CD14-positive monocyte (primary cell): Measurements from ENCODE around the gene CLN6. TPM values are rescaled to one million over a fixed set of nuclear protein-coding genes. Genes with fewer than 3 reads are reported as not detected.

Source experiments
- DNase-seq, 3 donors: peaks; one replicate each; pipeline ENCODE4 v3.0.0-alpha.2; 2011 to 2022
- H2AFZ ChIP-seq: 2 replicates; pipeline ENCODE4 v1.6.0; 2012; ENCODE audit warnings: mild to moderate bottlenecking, low read depth, low read length, inconsistent platforms; ENCODE audit not compliant: insufficient read depth, poor library complexity, severe bottlenecking
- H3K27ac ChIP-seq, 2 donors: 1 replicate in 1 of 2; 2 replicates in 1 of 2; pipeline ENCODE4 v1.5.1; 2012 to 2013; ENCODE audit warnings: low read length in 2 of 2, control low read depth in 1 of 2, inconsistent platforms in 1 of 2, low read depth in 1 of 2, mild to moderate bottlenecking in 1 of 2
- H3K27me3 ChIP-seq, 2 donors: one replicate each; pipeline versions ENCODE4 v1.6.0 to v1.6.1; 2011 to 2013; ENCODE audit warnings: low read length in 2 of 2; ENCODE audit not compliant: control insufficient read depth in 2 of 2, insufficient read depth in 2 of 2
- H3K36me3 ChIP-seq, 2 donors: replicated peaks in 1 of 2; 1 replicate in 1 of 2; 2 replicates in 1 of 2; pipeline versions ENCODE4 v1.5.1 to v1.6.1; 2012 to 2013; ENCODE audit warnings: low read length in 2 of 2, control low read depth in 1 of 2, inconsistent platforms in 1 of 2, mild to moderate bottlenecking in 1 of 2; ENCODE audit not compliant: insufficient read depth in 2 of 2, control insufficient read depth in 1 of 2
- H3K4me1 ChIP-seq, 2 donors: 1 replicate in 1 of 2; 2 replicates in 1 of 2; pipeline versions ENCODE4 v1.5.1 to v1.6.1; 2012 to 2013; ENCODE audit warnings: low read length in 2 of 2, control low read depth in 1 of 2, inconsistent platforms in 1 of 2, mild to moderate bottlenecking in 1 of 2, moderate library complexity in 1 of 2; ENCODE audit not compliant: insufficient read depth in 2 of 2, control insufficient read depth in 1 of 2
- H3K4me2 ChIP-seq: replicated peaks from 2 replicates; pipeline ENCODE3; 2012; ENCODE audit warnings: low read length, moderate library complexity, mild to moderate bottlenecking; ENCODE audit not compliant: poor library complexity, severe bottlenecking; ENCODE audit errors: extremely low read depth
- H3K4me3 ChIP-seq, 3 experiments: fragments of 200-600 bp in 1 of 3; sonication (generic) in 1 of 3; replicated peaks in 1 of 3; 1 replicate in 2 of 3; 2 replicates in 1 of 3; pipeline ENCODE4 v1.5.1; 2011 to 2013; ENCODE audit warnings: low read length in 3 of 3, mild to moderate bottlenecking in 3 of 3, control low read depth in 2 of 3, low read depth in 2 of 3, inconsistent platforms in 1 of 3, moderate library complexity in 1 of 3
- H3K79me2 ChIP-seq: 2 replicates; pipeline ENCODE4 v1.6.0; 2012; ENCODE audit warnings: mild to moderate bottlenecking, control low read depth, inconsistent platforms, low read length, moderate library complexity; ENCODE audit not compliant: insufficient read depth
- H3K9ac ChIP-seq: 2 replicates; pipeline ENCODE4 v1.6.0; 2017; ENCODE audit warnings: low read length, mild to moderate bottlenecking; ENCODE audit not compliant: insufficient read depth, poor library complexity, severe bottlenecking
- H3K9me3 ChIP-seq, 2 donors: replicated peaks in 1 of 2; 1 replicate in 1 of 2; 2 replicates in 1 of 2; pipeline versions ENCODE4 v1.5.1 to v1.6.1; 2012 to 2013; ENCODE audit warnings: low read length in 2 of 2, control low read depth in 1 of 2; ENCODE audit not compliant: control insufficient read depth in 1 of 2, insufficient read depth in 1 of 2
- H4K20me1 ChIP-seq: 2 replicates; pipeline ENCODE4 v1.6.0; 2012; ENCODE audit warnings: mild to moderate bottlenecking, low read length, control low read depth, moderate library complexity; ENCODE audit not compliant: insufficient read depth
- H3K27ac Mint-ChIP-seq, 7 donors: one replicate each; pipeline ENCODE4 v1.8.0; 2020; ENCODE audit warnings: mild to moderate bottlenecking in 7 of 7, mixed read lengths in 7 of 7, moderate library complexity in 6 of 7, inconsistent platforms in 2 of 7
- H3K27me3 Mint-ChIP-seq, 3 donors: one replicate each; pipeline ENCODE4 v1.8.0; 2021 to 2022; ENCODE audit warnings: low read depth in 3 of 3, mild to moderate bottlenecking in 3 of 3, mixed read lengths in 3 of 3, moderate library complexity in 3 of 3, inconsistent platforms in 1 of 3
- H3K36me3 Mint-ChIP-seq, 2 donors: one replicate each; pipeline ENCODE4 v1.8.0; 2020; ENCODE audit warnings: mixed read lengths in 2 of 2, inconsistent platforms in 1 of 2, mild to moderate bottlenecking in 1 of 2
- H3K4me1 Mint-ChIP-seq: one replicate; pipeline ENCODE4 v1.8.0; 2020; ENCODE audit warnings: mild to moderate bottlenecking, mixed read lengths
- H3K4me3 Mint-ChIP-seq, 2 donors: one replicate each; pipeline ENCODE4 v1.8.0; 2020; ENCODE audit warnings: mild to moderate bottlenecking in 2 of 2, mixed read lengths in 2 of 2, moderate library complexity in 1 of 2
- H3K9me3 Mint-ChIP-seq, 7 donors: one replicate each; pipeline ENCODE4 v1.8.0; 2020 to 2022; ENCODE audit warnings: mixed read lengths in 7 of 7, mild to moderate bottlenecking in 6 of 7, moderate library complexity in 6 of 7, inconsistent platforms in 2 of 7
- WGBS: methylation state at CpG from one replicate; pipeline ENCODE4 v1.1.5; 2013; ENCODE audit warnings: missing lambda C conversion rate; ENCODE audit not compliant: insufficient coverage; 5-methylcytosine and 5-hydroxymethylcytosine counted together
- intact Hi-C, 2 donors: fragments of 100-400 bp; cut with micrococcal nuclease; formaldehyde crosslinking; loops; one replicate each; pipeline versions ENCODE4 v1.15.0 to v1.15.1; 2023
- polyA plus RNA-seq, 3 donors: library from polyadenylated mRNA; depleted of rRNA in 1 of 3; unstranded in 2 of 3; stranded (reverse) in 1 of 3; fragments of 300-500 nt in 2 of 3; fragments of >200 nt in 1 of 3; fragmentation: Illumina TruSeq in 2 of 3; gene quantifications; 1 replicate in 2 of 3; 2 replicates in 1 of 3; pipeline ENCODE4 v1.2.3, GENCODE V29; 2012 to 2021
- TF ChIP-seq, protein P1 (sequence below): fragments of 200-600 bp; IDR thresholded peaks from one replicate; pipeline ENCODE4 v1.8.0; 2022; ENCODE audit warnings: antibody characterized with exemption, mild to moderate bottlenecking

Gene CLN6
- polyA plus RNA-seq, 3 donors = 3.4 to 37.6 (median 4.2) TPM

DNA sequence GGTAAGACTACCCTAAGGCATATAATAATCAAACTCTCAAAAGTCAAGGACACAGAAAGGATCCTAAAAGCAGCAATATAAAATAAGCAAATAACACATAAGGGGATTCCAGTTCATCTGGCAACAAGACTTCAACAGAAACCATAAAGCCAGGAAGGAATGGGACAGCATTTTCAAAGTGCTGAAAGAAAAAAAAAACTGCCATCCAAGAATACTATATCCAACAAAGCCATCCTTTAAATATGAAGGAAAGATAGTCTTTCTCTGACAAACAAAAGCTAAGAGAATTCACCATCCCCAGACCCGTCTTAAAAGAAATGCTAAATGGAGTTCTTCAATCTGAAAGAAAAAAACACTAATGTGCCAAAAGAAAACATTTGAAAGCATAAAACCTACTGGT is 14.7 kb upstream of the CLN6 start:
- Histone ChIP-seq H3K27me3 (no peaks in the 10 kb centered on the region), H3K9ac (no peak overlapping the region), H3K4me3 (no peak overlapping the region), H3K4me1 (peaks cover 9 to 12% of the 10 kb centered on the region in 2 donors), H3K36me3 (no peaks in the 10 kb centered on the region), H3K79me2 (no peaks in the 10 kb centered on the region), H3K27ac (no peak overlapping the region), H4K20me1 (no peaks in the 10 kb centered on the region), H3K4me2 (no peak overlapping the region), H3K9me3 (peaks cover 10 to 17% of the 10 kb centered on the region in 2 donors), H2AFZ (no peak overlapping the region)
- peaks cover 11 to 27% (median 21%) of the 10 kb centered on the region in 7 donors for H3K9me3 Mint-ChIP-seq
- TF ChIP-seq, protein P1, sequence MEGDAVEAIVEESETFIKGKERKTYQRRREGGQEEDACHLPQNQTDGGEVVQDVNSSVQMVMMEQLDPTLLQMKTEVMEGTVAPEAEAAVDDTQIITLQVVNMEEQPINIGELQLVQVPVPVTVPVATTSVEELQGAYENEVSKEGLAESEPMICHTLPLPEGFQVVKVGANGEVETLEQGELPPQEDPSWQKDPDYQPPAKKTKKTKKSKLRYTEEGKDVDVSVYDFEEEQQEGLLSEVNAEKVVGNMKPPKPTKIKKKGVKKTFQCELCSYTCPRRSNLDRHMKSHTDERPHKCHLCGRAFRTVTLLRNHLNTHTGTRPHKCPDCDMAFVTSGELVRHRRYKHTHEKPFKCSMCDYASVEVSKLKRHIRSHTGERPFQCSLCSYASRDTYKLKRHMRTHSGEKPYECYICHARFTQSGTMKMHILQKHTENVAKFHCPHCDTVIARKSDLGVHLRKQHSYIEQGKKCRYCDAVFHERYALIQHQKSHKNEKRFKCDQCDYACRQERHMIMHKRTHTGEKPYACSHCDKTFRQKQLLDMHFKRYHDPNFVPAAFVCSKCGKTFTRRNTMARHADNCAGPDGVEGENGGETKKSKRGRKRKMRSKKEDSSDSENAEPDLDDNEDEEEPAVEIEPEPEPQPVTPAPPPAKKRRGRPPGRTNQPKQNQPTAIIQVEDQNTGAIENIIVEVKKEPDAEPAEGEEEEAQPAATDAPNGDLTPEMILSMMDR = no peak
- peaks cover 9% of the 10 kb centered on the region for H3K4me1 Mint-ChIP-seq
- WGBS = no CpG with 5 or more reads among the region's 1 CpG
- H3K4me3 Mint-ChIP-seq = no peak overlapping the region
- no peak overlapping the region for H3K27ac Mint-ChIP-seq
- H3K36me3 Mint-ChIP-seq = peaks cover 3% of the 10 kb centered on the region in 2 donors
- H3K27me3 Mint-ChIP-seq = peaks cover 0 to 2% (median 2%) of the 10 kb centered on the region in 3 donors
- no peak for DNase-seq
- intact Hi-C loops = no loop called here

DNA sequence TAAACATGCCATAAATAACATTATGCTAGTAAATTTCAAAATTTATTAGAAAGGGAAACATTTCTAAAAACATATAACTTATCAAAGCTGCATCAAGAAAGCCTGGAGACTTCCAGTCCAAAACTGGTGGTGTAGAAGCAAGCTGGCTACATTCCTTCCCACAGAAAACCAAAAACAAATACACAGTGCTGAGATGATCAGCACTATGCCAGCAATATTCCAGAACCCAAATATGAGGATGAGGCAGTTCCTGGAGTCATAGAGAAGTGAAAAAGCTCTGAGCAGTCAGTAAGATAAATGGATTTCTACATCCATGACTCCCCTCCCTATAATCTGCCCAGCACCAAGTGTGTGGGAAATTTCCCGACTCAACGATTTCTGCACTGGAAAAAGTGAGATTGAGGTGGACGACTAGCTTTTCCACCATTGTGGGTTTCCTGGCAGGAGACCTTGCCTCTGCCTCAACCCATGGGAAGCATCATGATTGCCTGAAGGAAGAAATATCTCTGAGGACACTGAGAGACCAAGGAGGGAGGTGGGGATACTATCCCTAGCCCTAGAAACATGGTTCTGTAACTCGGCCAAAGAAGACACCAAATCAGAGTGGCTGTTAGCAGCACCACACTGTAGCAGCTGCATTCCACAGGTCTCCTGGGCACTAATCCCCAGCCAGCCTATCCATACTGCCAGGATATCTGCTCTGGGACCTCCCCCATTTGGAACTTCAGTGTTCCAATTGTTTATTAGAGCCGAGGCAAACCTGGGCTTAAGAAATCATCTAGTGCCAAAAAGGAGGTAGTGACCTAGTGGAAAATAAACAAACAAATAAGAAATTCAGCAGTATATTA is 11.8 kb upstream of the CLN6 start:
- H2AFZ ChIP-seq = no peak overlapping the region
- H3K27me3 Mint-ChIP-seq = peaks cover 0 to 2% (median 2%) of the 10 kb centered on the region in 3 donors

More for the DNA sequence above, 11.8 kb upstream of the CLN6 start:
- Histone ChIP-seq H3K9me3 (peaks cover 10 to 17% of the 10 kb centered on the region in 2 donors), H3K27ac (no peak overlapping the region), H3K36me3 (no peaks in the 10 kb centered on the region), H3K4me2 (no peak overlapping the region), H3K9ac (no peak overlapping the region), H3K4me1 (no peaks in the 10 kb centered on the region), H3K27me3 (no peaks in the 10 kb centered on the region), H3K4me3 (no peak overlapping the region), H3K79me2 (no peaks in the 10 kb centered on the region), H4K20me1 (no peaks in the 10 kb centered on the region)
- H3K9me3 Mint-ChIP-seq = peaks cover 11 to 27% (median 21%) of the 10 kb centered on the region in 7 donors
- no peak for DNase-seq
- no peak overlapping the region for H3K27ac Mint-ChIP-seq
- no peak overlapping the region for H3K4me3 Mint-ChIP-seq
- H3K36me3 Mint-ChIP-seq = peaks cover 3% of the 10 kb centered on the region in 2 donors
- TF ChIP-seq, protein P1 = no peak
- intact Hi-C loops = no loop called here
- H3K4me1 Mint-ChIP-seq = no peaks in the 10 kb centered on the region
- 100% methylated on average over 1 of the region's 5 CpGs for WGBS
